Amygdala (tissue), 56 donors: ENCODE measurements around the gene SHISA5.

ENCODE experiments used
- DNase-seq, 56 donors: peaks; one replicate each; lab custom pipeline; 2025; lab: John Stamatoyannopoulos, UW

The SHISA5 gene

GRCh38 chr3:48433472-48434118 lies 70.4 kb downstream of the SHISA5 start:
- no peak for DNase-seq

GRCh38 chr3:48432411-48433371 lies 71.3 kb downstream of the SHISA5 start:
- peak in 1 of 56 donors; percentile 24 for DNase-seq

- no peak for DNase-seq
Observed at GRCh38 chr3:48431224-48432029, 72.5 kb downstream of the SHISA5 start.

- DNase-seq, result no peak
Observed at GRCh38 chr3:48430708-48431101, 73.3 kb downstream of the SHISA5 start.

GRCh38 chr3:48429960-48430707 lies 73.8 kb downstream of the SHISA5 start, which contains the start of gene PLXNB1:
Gene PLXNB1, minus strand, starts transcription at chr3:48430086. Its CDS starts 5,475 bp downstream, at chr3:48424611.
- DNase-seq, result peak in 1 of 56 donors; percentile 22

GRCh38 chr3:48429317-48429959 lies 74.5 kb downstream of the SHISA5 start:
- DNase-seq, result peak in 48 of 56 donors; percentile 17 to 86 (median 68)

GRCh38 chr3:48428572-48429316 lies 75.2 kb downstream of the SHISA5 start:
- DNase-seq, result peak in 25 of 56 donors; percentile 35 to 79 (median 57)

- DNase-seq, result peak in 2 of 56 donors; percentile 20 to 32
Observed at GRCh38 chr3:48428088-48428571, 75.8 kb downstream of the SHISA5 start.

GRCh38 chr3:48427630-48427962 lies 76.4 kb downstream of the SHISA5 start:
- peak in 19 of 56 donors; percentile 19 to 69 (median 44) for DNase-seq

GRCh38 chr3:48426944-48427629 lies 76.9 kb downstream of the SHISA5 start:
- peak in 20 of 56 donors; percentile 11 to 69 (median 46) for DNase-seq

- DNase-seq, result peak in 55 of 56 donors; percentile 39 to 96 (median 87)
Observed at GRCh38 chr3:48426401-48426909, 77.5 kb downstream of the SHISA5 start.

- DNase-seq, result peak in 46 of 56 donors; percentile 15 to 87 (median 58)
Observed at GRCh38 chr3:48425281-48425812, 78.6 kb downstream of the SHISA5 start.

- DNase-seq, result peak in 21 of 56 donors; percentile 24 to 63 (median 37)
Observed at GRCh38 chr3:48423883-48424695, 79.9 kb downstream of the SHISA5 start.

GRCh38 chr3:48423241-48423882 lies 80.6 kb downstream of the SHISA5 start:
- DNase-seq, result peak in 25 of 56 donors; percentile 17 to 64 (median 41)

GRCh38 chr3:48422681-48423080 lies 81.3 kb downstream of the SHISA5 start:
- DNase-seq, result no peak

- DNase-seq, result no peak
Observed at GRCh38 chr3:48422272-48422671, 81.7 kb downstream of the SHISA5 start.
